SW480 (cell line): ENCODE measurements around the gene ILDR1.

Experiments used
- DNase-seq: peaks from one replicate; pipeline ENCODE4 v3.0.0-alpha.2; 2016; ENCODE audit warnings: low spot score

Gene ILDR1

DNA sequence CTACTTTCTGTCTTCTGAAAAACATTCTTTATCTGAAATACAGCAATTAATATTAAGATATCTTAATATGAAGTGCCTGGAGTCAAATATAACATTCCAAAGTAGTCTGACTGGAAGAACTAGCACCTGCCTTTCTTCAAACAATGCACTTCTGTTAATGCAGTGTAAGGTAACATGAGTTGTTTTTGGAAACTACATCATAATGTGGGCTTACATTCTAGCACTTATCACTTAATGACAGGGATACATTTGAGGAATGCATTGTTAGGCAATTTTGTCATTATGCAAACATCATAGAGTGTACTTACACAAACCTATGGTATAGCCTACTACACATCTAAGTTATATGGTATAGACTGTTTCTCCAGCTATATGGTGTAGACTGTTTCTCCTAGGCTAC lies 78.6 kb downstream of the ILDR1 start:
- no peak for DNase-seq

DNA sequence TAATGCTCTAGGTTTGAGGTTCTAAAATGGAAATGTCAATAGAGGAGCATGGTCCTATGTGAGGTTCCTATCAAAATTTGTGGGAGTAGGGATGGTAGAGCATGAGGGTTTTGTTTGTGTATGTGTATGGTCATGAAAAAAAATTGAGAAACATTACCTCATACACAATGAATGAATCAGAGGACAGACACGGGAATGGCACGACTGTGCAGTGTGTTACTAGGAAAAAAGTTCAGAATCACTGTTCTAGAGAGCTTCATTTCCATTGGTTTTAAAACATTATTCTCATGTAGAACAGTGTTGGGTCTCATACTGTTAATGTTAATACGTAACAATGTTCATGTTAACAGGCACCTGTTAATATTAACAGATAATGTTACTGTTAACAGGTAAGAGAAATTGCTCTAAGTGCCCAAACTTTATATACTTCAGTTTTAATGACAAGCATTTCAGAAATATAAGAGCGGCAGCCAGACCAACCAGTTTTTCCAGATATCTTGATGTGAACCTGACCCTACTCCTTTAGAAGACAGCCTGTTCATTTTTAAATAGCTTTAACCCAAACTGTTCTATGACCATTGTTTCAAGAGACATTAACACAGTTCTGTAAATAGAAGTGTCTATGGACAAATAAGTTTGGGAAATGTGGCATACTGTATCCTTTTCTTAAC lies 79.8 kb downstream of the ILDR1 start:
- no peak for DNase-seq

DNA sequence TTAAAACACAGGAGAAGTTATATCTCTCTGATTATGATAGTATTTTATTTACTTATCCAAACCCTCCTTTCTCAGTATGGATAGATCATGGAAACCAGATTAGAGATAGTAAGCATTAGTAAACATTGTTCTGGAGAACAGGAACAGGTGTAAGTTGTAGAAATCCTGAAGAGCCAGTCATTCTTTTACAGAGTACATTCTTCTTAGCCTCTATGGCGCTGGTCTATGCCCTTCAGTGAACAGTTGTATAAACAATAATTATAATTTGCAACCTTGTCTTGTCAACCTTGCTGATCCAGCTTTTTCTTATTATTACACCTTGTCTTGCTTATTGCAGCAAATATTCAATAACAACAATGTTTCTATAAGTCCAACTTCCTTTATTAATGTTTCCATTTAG lies 80.5 kb downstream of the ILDR1 start:
- no peak for DNase-seq

DNA sequence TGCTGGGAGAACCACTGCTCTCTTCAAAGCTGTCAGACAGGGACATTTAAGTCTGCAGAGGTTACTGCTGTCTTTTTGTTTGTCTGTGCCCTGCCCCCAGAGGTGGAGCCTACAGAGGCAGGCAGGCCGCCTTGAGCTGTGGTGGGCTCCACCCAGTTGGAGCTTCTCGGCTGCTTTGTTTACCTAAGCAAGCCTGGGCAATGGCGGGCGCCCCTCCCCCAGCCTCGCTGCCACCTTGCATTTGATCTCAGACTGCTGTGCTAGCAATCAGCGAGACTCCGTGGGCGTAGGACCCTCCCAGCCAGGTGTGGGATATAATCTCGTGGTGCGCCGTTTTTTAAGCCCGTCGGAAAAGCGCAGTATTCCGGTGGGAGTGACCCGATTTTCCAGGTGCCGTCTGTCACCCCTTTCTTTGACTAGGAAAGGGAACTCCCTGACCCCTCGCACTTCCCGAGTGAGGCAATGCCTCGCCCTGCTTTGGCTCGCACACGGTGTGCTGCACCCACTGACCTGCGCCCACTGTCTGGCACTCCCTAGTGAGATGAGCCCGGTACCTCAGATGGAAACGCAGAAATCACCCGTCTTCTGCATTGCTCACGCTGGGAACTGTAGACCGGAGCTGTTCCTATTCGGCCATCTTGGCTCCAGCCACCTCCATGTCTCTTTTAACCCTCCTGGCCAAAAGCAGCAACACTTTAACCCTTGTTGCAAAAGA lies 83.7 kb downstream of the ILDR1 start:
- peak; percentile 42 for DNase-seq
